ENCODE measurements around the gene FAM72B.
"Not testable (repeated sequence)": the region's sequence is repeated elsewhere in the genome, so short reads cannot be mapped to it uniquely, and the experiment has no call there.

DNA sequence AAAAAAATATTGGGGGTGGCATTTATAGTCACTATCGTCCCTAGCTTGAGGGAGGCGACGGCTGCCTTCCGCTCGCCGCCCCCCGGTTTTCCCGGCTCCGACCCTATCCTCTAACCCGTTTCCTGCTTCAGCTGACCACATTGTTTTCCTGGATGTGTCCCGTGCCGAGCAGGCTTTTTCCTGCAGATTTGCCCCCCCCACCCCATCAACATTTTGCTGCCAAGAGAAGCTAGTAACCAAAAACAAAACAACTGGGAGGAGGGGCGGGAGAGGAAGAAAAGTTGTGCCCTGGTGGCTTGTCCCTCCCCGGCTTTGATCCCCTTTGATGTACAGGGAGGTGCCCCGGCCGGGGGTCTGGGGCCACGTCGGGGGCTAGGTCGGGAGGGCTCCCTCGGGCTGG, 2.1 kb upstream of the FAM72B start:
- not testable (repeated sequence) for TF ChIP-seq FOSL1 (IDR thresholded peaks at IDR 0.05; ENCODE audit: low read depth); POLR2AphosphoS5 (IDR thresholded peaks at IDR 0.05; ENCODE audit: low read depth, low read length); CTCF (IDR thresholded peaks at IDR 0.05 in 2 of 3, conservative IDR thresholded peaks at IDR 0.05 in 1 of 3; ENCODE audit: borderline replicate concordance in 1 of 3, insufficient read depth in 1 of 3, low read depth in 2 of 3, low read length in 2 of 3); POLR2A (IDR thresholded peaks at IDR 0.05; ENCODE audit: borderline replicate concordance, extremely low read depth, insufficient read depth, insufficient read length); SP1 (IDR thresholded peaks at IDR 0.05; ENCODE audit: low read depth)
